A204.1 (cell line): ENCODE data around the gene SBF2.

ENCODE experiments used
- FAIRE-seq: peaks from 2 replicates; lab custom pipeline; 2012; peaks lifted over from hg19 to GRCh38; lab: Jason Lieb, UNC

Gene SBF2

DNA sequence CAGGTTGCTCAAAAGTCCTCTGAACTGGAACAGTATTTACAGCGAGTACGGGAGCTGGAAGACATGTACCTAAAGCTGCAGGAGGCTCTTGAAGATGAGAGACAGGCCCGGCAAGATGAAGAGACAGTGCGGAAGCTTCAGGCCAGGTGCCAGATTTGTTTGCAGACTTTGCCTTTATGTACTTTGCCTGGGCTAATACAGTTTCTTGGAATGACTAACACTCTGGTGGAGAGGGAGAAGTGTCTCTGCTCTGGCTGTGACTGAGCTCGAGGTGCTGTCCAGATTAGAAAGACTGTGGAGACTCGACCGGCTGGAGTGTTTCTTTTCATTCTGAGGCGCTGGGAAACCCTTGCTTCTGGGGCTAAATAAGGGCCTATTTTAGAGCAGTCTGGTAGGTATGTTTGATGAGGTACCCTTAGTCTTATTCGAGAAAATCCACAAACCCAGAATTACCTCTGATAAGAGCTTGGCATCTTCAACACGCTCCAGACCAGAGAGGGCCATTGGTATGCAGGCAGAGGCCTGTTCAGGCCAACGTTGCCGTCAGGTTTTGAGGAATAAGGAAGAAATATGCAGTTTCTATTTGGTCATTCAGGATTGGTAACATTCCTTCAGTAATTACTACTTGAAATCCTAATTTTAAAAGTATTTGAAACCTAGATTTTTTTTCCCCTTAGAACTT, 553.7 kb downstream of the SBF2 start:
- FAIRE-seq, result no peak

DNA sequence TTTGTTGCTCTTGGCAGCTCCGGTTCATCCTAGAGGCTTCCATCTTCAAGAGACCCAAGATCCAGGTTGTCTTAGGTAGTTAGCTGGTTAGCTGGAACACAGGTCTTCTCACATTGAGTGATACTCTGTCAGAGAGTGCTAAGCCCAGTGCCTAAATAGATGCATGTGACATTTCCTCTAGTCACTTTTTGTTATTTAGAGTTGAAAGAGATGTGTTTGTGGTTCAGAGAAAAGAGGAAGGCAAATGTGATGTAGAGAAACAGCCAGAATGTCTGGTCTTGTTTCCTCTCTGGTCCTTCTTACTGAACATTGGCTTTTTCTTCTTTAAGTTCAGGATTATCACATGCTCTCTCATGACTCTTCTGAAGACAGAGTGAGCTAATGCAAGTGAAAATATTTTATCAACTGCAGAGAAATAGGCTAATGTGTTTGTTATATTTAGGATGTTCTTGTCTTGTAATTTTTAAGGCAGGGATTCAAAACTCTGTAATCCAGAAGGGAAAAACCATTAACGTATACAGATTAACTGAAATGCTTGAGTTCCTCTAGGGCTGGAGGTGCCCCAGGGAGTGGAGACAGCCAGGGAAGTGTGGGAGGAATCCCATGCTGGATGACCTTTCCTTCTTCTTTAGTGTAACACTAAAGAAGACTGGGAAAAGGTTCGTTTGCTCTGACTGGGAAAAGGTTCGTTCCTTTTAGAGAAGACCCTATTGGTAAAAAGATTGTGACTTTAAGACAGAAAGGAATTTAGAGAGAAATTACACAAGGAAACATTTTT, 554.7 kb downstream of the SBF2 start:
- no peak for FAIRE-seq

DNA sequence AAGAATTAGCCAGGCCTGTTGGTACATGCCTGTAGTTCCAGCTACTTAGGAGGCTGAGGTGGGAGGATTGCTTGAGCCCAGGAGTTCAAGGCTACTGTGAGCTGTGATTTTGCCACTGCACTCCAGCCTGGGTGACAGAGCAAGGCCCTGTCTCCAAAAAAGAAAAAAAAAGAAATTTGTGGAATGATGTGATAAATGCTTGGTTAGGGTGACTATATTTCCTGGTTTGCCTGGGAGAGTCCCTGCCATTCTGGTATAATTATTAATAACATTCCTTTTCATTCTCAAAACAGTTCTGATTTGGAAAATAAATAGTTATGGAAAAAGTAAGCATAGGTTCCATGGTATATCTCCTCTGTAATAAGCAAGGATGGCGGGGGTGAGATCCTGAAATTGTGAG, 555.3 kb downstream of the SBF2 start:
- no peak for FAIRE-seq

DNA sequence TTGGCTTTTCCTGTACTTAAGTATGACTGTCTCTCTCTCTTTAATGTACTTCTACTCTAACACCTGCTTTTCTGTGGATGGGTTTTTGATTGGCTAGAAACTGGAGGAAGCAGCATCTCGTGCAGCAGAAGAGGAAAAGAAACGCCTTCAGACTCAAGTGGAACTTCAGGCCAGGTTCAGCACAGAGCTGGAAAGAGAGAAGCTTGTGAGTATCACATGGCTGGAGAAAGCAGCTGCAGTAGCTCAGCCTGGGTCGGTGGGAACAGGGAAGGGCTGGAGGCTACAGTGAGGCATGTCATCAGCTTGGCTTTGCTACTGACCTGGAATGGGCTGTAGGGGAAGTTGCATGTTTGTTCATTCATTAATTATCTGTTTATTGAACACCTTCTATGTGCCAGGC, 555.9 kb downstream of the SBF2 start:
- FAIRE-seq, result no peak

DNA sequence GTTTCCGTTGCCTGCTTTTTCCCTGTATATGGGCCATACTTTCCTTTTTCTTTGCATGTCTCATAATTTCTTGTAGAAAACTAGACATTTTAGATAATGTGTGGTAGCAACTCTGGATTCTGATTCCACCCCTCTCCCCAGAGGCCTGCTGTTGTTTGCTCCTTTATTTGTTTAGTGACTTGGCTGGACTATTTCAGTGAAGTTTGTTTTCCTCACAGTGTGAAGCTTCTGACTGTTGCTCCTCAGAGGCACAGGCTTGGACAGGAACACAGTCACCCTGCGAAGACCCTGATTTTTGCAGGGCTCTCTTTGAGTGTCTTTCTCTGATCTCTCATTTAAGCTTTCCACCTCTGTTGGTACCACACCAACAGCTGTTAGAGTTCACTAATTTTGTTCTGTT, 557.7 kb downstream of the SBF2 start:
- no peak for FAIRE-seq

DNA sequence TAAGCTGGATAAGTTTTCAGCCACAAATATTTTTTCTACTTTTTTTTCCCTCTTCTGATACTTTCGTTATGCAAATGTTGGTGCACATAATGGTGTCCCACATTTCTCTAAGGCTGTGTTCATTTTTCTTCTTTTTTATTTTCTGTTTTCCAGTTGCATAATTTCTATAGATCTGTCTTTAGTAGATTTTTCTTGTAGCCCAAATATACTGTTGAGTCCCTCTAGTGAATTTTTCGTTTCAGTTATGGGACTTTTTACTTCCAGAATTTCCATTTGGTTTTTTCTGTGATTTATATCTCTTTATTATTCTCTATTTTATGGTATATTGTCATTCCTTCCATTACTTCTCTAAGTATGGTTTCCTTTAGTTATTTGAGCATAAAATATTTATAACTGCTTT, 558.1 kb downstream of the SBF2 start:
- FAIRE-seq, result no peak

DNA sequence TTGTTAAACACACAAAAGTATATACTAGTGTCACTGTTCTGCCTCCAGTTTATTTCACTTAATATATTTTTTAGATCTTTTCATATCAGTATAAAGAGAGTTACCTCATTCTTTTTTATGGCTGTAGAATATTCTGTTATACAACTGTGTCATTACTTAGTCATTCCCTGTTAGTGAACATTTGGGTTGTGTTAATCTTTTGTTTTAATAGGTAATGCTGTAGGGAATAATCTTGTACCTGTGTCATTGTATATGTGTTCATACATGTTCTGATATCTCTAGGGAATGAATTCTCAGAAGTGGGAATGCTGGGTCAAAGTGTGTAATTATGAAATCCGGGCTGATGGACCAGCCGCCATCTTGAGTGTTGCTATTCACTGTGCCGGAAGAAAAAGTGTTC, 558.8 kb downstream of the SBF2 start:
- no peak for FAIRE-seq

DNA sequence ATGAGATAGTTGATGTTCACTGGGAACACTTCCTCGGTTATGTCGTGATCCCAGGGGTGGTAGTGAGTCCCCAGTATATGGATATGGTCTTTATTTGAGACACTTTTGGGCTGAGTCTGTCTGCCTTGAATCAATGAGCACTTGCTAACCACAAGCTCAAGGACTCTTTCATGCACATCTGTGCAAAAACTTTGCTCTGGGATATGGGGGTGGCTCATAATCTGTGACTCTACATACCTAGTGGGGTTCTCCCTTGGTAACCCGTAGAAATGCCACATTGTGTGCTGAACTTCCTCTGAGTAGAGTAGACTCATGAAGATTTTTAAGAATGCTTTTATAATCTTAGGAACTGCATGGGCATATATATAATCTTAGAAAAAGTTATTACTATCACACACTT, 560.8 kb downstream of the SBF2 start:
- no peak for FAIRE-seq

DNA sequence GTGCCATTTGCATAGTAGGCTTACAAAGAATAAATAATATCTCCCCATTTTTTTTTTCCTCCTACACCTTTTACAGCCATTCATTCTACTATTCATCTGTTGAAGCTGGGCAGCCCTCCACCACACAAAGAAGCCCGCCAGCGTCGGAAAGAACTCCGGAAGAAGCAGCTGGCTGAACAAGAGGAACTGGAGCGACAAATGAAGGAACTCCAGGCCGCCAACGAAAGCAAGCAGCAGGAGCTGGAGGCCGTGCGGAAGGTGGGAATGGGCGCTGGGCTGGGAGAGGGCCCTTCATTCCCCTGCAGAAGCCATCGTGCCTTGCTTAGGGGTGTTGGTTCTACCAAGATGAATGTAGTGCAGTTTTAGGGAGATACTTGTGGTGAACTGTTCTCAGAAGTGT, 561.6 kb downstream of the SBF2 start:
- no peak for FAIRE-seq

DNA sequence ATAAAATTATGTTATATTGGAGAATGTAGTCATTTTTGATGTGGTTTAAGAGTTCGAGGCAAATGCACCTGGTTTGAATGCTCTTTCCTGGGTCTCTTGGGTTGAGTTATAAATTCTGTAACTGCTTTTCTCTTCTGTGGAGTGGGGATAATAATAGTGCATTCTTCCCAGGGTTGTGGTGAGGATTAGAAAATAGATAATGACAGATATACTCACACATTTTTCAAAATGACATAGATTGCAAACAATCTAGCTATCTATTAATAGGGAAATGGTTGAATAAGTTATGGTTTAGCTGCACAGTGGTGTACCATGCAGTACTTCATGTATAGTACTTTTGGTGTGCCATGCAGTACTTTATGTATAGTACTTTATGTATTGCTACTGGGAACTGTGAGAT, 562.8 kb downstream of the SBF2 start:
- FAIRE-seq, result no peak
